ENCODE measurements around the gene PDS5A.
"Not testable (repeated sequence)": the region's sequence is repeated elsewhere in the genome, so short reads cannot be mapped to it uniquely, and the experiment has no call there.

Gene PDS5A

GRCh38 chr4:39905656-39906055, 72.1 kb downstream of the PDS5A start:
- no peak for DNase-seq (ENCODE audit: low read depth)

- not testable (repeated sequence) for DNase-seq (ENCODE audit: low read depth)
Observed at GRCh38 chr4:39905019-39905418, 72.7 kb downstream of the PDS5A start.

GRCh38 chr4:39900966-39901365, 76.7 kb downstream of the PDS5A start:
- no peak for DNase-seq (ENCODE audit: low read depth)

GRCh38 chr4:39899291-39899690, 78.4 kb downstream of the PDS5A start:
- no peak for DNase-seq (ENCODE audit: low read depth)

- DNase-seq (ENCODE audit: low read depth) = no peak
Observed at GRCh38 chr4:39898015-39898414, 79.7 kb downstream of the PDS5A start.

- no peak for DNase-seq (ENCODE audit: low read depth)
Observed at GRCh38 chr4:39893693-39894072, 84.0 kb downstream of the PDS5A start.

- no peak for DNase-seq (ENCODE audit: low read depth)
Observed at GRCh38 chr4:39892988-39893692, 84.6 kb downstream of the PDS5A start.

- no peak for DNase-seq (ENCODE audit: low read depth)
Observed at GRCh38 chr4:39889226-39889625, 88.5 kb downstream of the PDS5A start.

- DNase-seq (ENCODE audit: low read depth) = no peak
Observed at GRCh38 chr4:39888541-39888940, 89.2 kb downstream of the PDS5A start.

GRCh38 chr4:39883646-39884045, 94.1 kb downstream of the PDS5A start:
- no peak for DNase-seq (ENCODE audit: low read depth)

GRCh38 chr4:39881789-39882188, 95.9 kb downstream of the PDS5A start:
- no peak for DNase-seq (ENCODE audit: low read depth)

- no peak for DNase-seq (ENCODE audit: low read depth)
Observed at GRCh38 chr4:39877971-39878370, 99.7 kb downstream of the PDS5A start.

GRCh38 chr4:39873823-39874222, 103.9 kb downstream of the PDS5A start:
- DNase-seq (ENCODE audit: low read depth) = no peak

GRCh38 chr4:39865280-39865679, 112.4 kb downstream of the PDS5A start:
- DNase-seq (ENCODE audit: low read depth) = no peak

GRCh38 chr4:39864391-39864790, 113.3 kb downstream of the PDS5A start:
- DNase-seq (ENCODE audit: low read depth) = no peak

- no peak for DNase-seq (ENCODE audit: low read depth)
Observed at GRCh38 chr4:39860804-39861203, 116.9 kb downstream of the PDS5A start.

GRCh38 chr4:39855909-39856512, 121.7 kb downstream of the PDS5A start:
- no peak for DNase-seq (ENCODE audit: low read depth)

- no peak for DNase-seq (ENCODE audit: low read depth)
Observed at GRCh38 chr4:39852636-39853035, 125.1 kb downstream of the PDS5A start.

GRCh38 chr4:39850727-39851126, 127.0 kb downstream of the PDS5A start:
- DNase-seq (ENCODE audit: low read depth) = no peak

GRCh38 chr4:39846705-39847104, 131.0 kb downstream of the PDS5A start:
- DNase-seq (ENCODE audit: low read depth) = no peak

GRCh38 chr4:39846120-39846519, 131.6 kb downstream of the PDS5A start:
- DNase-seq (ENCODE audit: low read depth) = no peak

- no peak for DNase-seq (ENCODE audit: low read depth)
Observed at GRCh38 chr4:39841894-39842293, 135.8 kb downstream of the PDS5A start.

GRCh38 chr4:39840516-39840915, 137.2 kb downstream of the PDS5A start:
- DNase-seq (ENCODE audit: low read depth) = not testable (repeated sequence)

GRCh38 chr4:39840027-39840426, 137.7 kb downstream of the PDS5A start:
- no peak for DNase-seq (ENCODE audit: low read depth)
